ENCODE results near the gene RASA1.

GRCh38 chr5:87260604-87261192 is 7.0 kb upstream of the RASA1 start:
- TF ChIP-seq CTCF (IDR thresholded peaks at IDR 0.05 in 8 of 11, conservative IDR thresholded peaks at IDR 0.05 in 3 of 11) = no peak
- TF ChIP-seq POLR2A (IDR thresholded peaks at IDR 0.05) = no peak

Measured in spleen (tissue), 7 donors.